GM19035 (cell line): Measurements from ENCODE around the gene STPG1.

ENCODE experiments used
- ATAC-seq: cut with Tn5 transposase; IDR thresholded peaks from one replicate; pipeline ENCODE4 v1.9.1; 2021; ENCODE audit not compliant: unreplicated experiment

Gene STPG1

GRCh38 chr1:24393892-24394291 is 19.7 kb downstream of the STPG1 start:
- ATAC-seq: no peak

- ATAC-seq: no peak
Measured at GRCh38 chr1:24392982-24393650, 20.5 kb downstream of the STPG1 start.

- ATAC-seq: no peak
Measured at GRCh38 chr1:24392604-24392946, 21.0 kb downstream of the STPG1 start.

- peak; percentile 66 for ATAC-seq
Measured at GRCh38 chr1:24391882-24392603, 21.5 kb downstream of the STPG1 start.

GRCh38 chr1:24390924-24391782 is 22.4 kb downstream of the STPG1 start:
- ATAC-seq: peak; percentile 56

- no peak for ATAC-seq
Measured at GRCh38 chr1:24389231-24389678, 24.3 kb downstream of the STPG1 start.

GRCh38 chr1:24388331-24388885 is 25.2 kb downstream of the STPG1 start:
- ATAC-seq: no peak

- ATAC-seq: no peak
Measured at GRCh38 chr1:24387636-24388175, 25.9 kb downstream of the STPG1 start.

GRCh38 chr1:24386931-24387330 is 26.7 kb downstream of the STPG1 start:
- ATAC-seq: no peak

- ATAC-seq: no peak
Measured at GRCh38 chr1:24386241-24386640, 27.3 kb downstream of the STPG1 start.

- no peak for ATAC-seq
Measured at GRCh38 chr1:24385160-24385940, 28.2 kb downstream of the STPG1 start.

- ATAC-seq: peak; percentile 82
Measured at GRCh38 chr1:24384251-24385090, 29.1 kb downstream of the STPG1 start.

GRCh38 chr1:24383381-24383940 is 30.1 kb downstream of the STPG1 start:
- ATAC-seq: no peak

GRCh38 chr1:24382165-24382577 is 31.4 kb downstream of the STPG1 start:
- ATAC-seq: no peak

- ATAC-seq: no peak
Measured at GRCh38 chr1:24381256-24381655, 32.3 kb downstream of the STPG1 start.

GRCh38 chr1:24380508-24380907 is 33.1 kb downstream of the STPG1 start:
- ATAC-seq: no peak

GRCh38 chr1:24379733-24380315 is 33.8 kb downstream of the STPG1 start:
- no peak for ATAC-seq

GRCh38 chr1:24374891-24375786 is 38.4 kb downstream of the STPG1 start:
- no peak for ATAC-seq
